H9 (cell line): ENCODE data around the gene DRGX. TPM values are rescaled to one million over a fixed set of nuclear protein-coding genes. Genes with fewer than 3 reads are reported as not detected.

Experiments used
- DNase-seq: peaks from one replicate; pipeline ENCODE4 v3.0.0-alpha.2; 2017
- H2AFZ ChIP-seq: one replicate; pipeline ENCODE4 v1.6.1; 2013; ENCODE audit warnings: mild to moderate bottlenecking, low read length, control low read depth, moderate library complexity
- H2AK5ac ChIP-seq: 2 replicates; pipeline ENCODE4 v1.6.1; 2013; ENCODE audit warnings: low read length, control low read depth, mixed read lengths; ENCODE audit not compliant: insufficient read length
- H2BK120ac ChIP-seq: one replicate; pipeline ENCODE4 v1.6.1; 2013; ENCODE audit warnings: low read depth, mild to moderate bottlenecking, low read length, control low read depth, inconsistent platforms; ENCODE audit not compliant: poor library complexity, severe bottlenecking
- H2BK12ac ChIP-seq: 2 replicates; pipeline ENCODE4 v1.6.1; 2013; ENCODE audit warnings: low read length, control low read depth, mixed read lengths, low read depth; ENCODE audit not compliant: insufficient read length
- H2BK15ac ChIP-seq: 2 replicates; pipeline ENCODE4 v1.6.1; 2013; ENCODE audit warnings: low read depth, low read length, control low read depth
- H2BK20ac ChIP-seq: one replicate; pipeline ENCODE4 v1.6.1; 2013; ENCODE audit warnings: low read depth, mild to moderate bottlenecking, low read length, control low read depth, inconsistent platforms; ENCODE audit not compliant: poor library complexity, severe bottlenecking
- H2BK5ac ChIP-seq: 2 replicates; pipeline ENCODE4 v1.6.1; 2013; ENCODE audit warnings: low read length, control low read depth, mixed read lengths; ENCODE audit not compliant: insufficient read length
- H3K14ac ChIP-seq: 2 replicates; pipeline ENCODE4 v1.6.1; 2013; ENCODE audit warnings: low read length, control low read depth; ENCODE audit not compliant: insufficient read depth
- H3K18ac ChIP-seq: 2 replicates; pipeline ENCODE4 v1.6.1; 2013; ENCODE audit warnings: low read depth, mild to moderate bottlenecking, mixed read lengths, low read length, control low read depth; ENCODE audit not compliant: insufficient read length
- H3K23ac ChIP-seq: 2 replicates; pipeline ENCODE4 v1.6.1; 2013; ENCODE audit warnings: low read length, control low read depth, mixed read lengths, low read depth; ENCODE audit not compliant: insufficient read length
- H3K23me2 ChIP-seq: 2 replicates; pipeline ENCODE4 v1.6.1; 2013; ENCODE audit warnings: low read depth, mild to moderate bottlenecking, mixed read lengths, low read length, control low read depth; ENCODE audit not compliant: insufficient read length, poor library complexity, severe bottlenecking
- H3K27ac ChIP-seq: 2 replicates; pipeline ENCODE4 v1.5.1; 2013; ENCODE audit warnings: low read length, control low read depth, mixed read lengths, low read depth; ENCODE audit not compliant: insufficient read length
- H3K27me3 ChIP-seq: 2 replicates; pipeline ENCODE4 v1.6.1; 2013; ENCODE audit warnings: low read length, control low read depth, inconsistent platforms; ENCODE audit not compliant: insufficient read depth
- H3K4ac ChIP-seq: 2 replicates; pipeline ENCODE4 v1.6.1; 2013; ENCODE audit warnings: low read depth, mild to moderate bottlenecking, control low read depth, inconsistent platforms, low read length, moderate library complexity
- H3K4me1 ChIP-seq: 2 replicates; pipeline ENCODE4 v1.6.1; 2013; ENCODE audit warnings: low read length, control low read depth, inconsistent platforms; ENCODE audit not compliant: insufficient read depth
- H3K4me2 ChIP-seq: 2 replicates; pipeline ENCODE4 v1.6.1; 2013; ENCODE audit warnings: low read length, control low read depth, mixed read lengths; ENCODE audit not compliant: insufficient read length, insufficient read depth
- H3K56ac ChIP-seq: 2 replicates; pipeline ENCODE4 v1.6.1; 2013; ENCODE audit warnings: low read depth, mild to moderate bottlenecking, mixed read lengths, low read length, control low read depth; ENCODE audit not compliant: insufficient read length
- H3K79me1 ChIP-seq: 2 replicates; pipeline ENCODE4 v1.6.1; 2013; ENCODE audit warnings: low read depth, mild to moderate bottlenecking, moderate library complexity, low read length, control low read depth, inconsistent platforms; ENCODE audit not compliant: insufficient read depth, poor library complexity, severe bottlenecking
- H3K79me2 ChIP-seq: 2 replicates; pipeline ENCODE4 v1.6.1; 2013; ENCODE audit warnings: low read length, control low read depth, inconsistent platforms; ENCODE audit not compliant: insufficient read depth
- H3K9ac ChIP-seq: 2 replicates; pipeline ENCODE4 v1.6.1; 2013; ENCODE audit warnings: low read length, control low read depth, mixed read lengths; ENCODE audit not compliant: insufficient read length; ENCODE audit errors: extremely low read depth
- H3K9me3 ChIP-seq: one replicate; pipeline ENCODE4 v1.6.1; 2013; ENCODE audit warnings: low read depth, low read length, inconsistent platforms; ENCODE audit not compliant: control insufficient read depth
- H3T11ph ChIP-seq: one replicate; pipeline ENCODE4 v1.6.1; 2013; ENCODE audit warnings: mild to moderate bottlenecking, low read length, control low read depth, inconsistent platforms
- H4K20me1 ChIP-seq: one replicate; pipeline ENCODE4 v1.6.1; 2013; ENCODE audit not compliant: control insufficient read depth, insufficient read length, insufficient read depth
- H4K5ac ChIP-seq: 2 replicates; pipeline ENCODE4 v1.6.1; 2013; ENCODE audit warnings: low read depth, mild to moderate bottlenecking, mixed read lengths, low read length, control low read depth; ENCODE audit not compliant: insufficient read length
- H4K8ac ChIP-seq: replicated peaks from 2 replicates; pipeline ENCODE4 v1.6.1; 2013; ENCODE audit warnings: low read length, control low read depth, mixed read lengths, low read depth; ENCODE audit not compliant: insufficient read length
- H4K91ac ChIP-seq: 2 replicates; pipeline ENCODE4 v1.6.1; 2013; ENCODE audit warnings: low read depth, mild to moderate bottlenecking, moderate library complexity, mixed read lengths, low read length, control low read depth; ENCODE audit not compliant: insufficient read length
- H3K27ac Mint-ChIP-seq, 3 experiments: 2 replicates in 2 of 3; 3 replicates in 1 of 3; pipeline ENCODE4 v1.8.0; 2020 to 2021; ENCODE audit warnings: mixed read lengths in 3 of 3, mild to moderate bottlenecking in 1 of 3, moderate library complexity in 1 of 3
- H3K27me3 Mint-ChIP-seq: 2 replicates; pipeline ENCODE4 v1.8.0; 2021; ENCODE audit warnings: low read depth, mild to moderate bottlenecking, moderate library complexity, mixed read lengths
- H3K36me3 Mint-ChIP-seq, 3 experiments: 2 replicates in 2 of 3; 3 replicates in 1 of 3; pipeline ENCODE4 v1.8.0; 2020 to 2021; ENCODE audit warnings: low read depth in 3 of 3, mixed read lengths in 3 of 3; ENCODE audit not compliant: insufficient read depth in 1 of 3
- H3K4me1 Mint-ChIP-seq, 2 experiments: 2 replicates each; pipeline ENCODE4 v1.8.0; 2020; ENCODE audit warnings: mixed read lengths in 2 of 2
- H3K4me3 Mint-ChIP-seq, 2 experiments: 2 replicates in 1 of 2; 3 replicates in 1 of 2; pipeline ENCODE4 v1.8.0; 2020 to 2021; ENCODE audit warnings: mild to moderate bottlenecking in 2 of 2, mixed read lengths in 2 of 2, moderate library complexity in 1 of 2
- H3K9me3 Mint-ChIP-seq, 2 experiments: 2 replicates in 1 of 2; 3 replicates in 1 of 2; pipeline ENCODE4 v1.8.0; 2020; ENCODE audit warnings: mild to moderate bottlenecking in 2 of 2, mixed read lengths in 2 of 2, moderate library complexity in 1 of 2
- WGBS: extraction: QIAGEN DNeasy Blood & Tissue Kit; methylation state at CpG from one replicate; pipeline ENCODE4 v1.1.7; 2013; ENCODE audit warnings: missing lambda C conversion rate, low lambda C conversion rate, mixed read lengths; ENCODE audit not compliant: insufficient read length; ENCODE audit errors: extremely low coverage; 5-methylcytosine and 5-hydroxymethylcytosine counted together
- total RNA-seq: library from RNA; stranded (reverse); gene quantifications from 2 replicates; pipeline ENCODE4 v1.2.1, GENCODE V29; 2021
- TF ChIP-seq, protein P1 (sequence below): fragments of 200-600 bp; sonication (generic); conservative IDR thresholded peaks from 3 replicates; pipeline ENCODE4 v1.8.0; 2021; ENCODE audit warnings: antibody characterized with exemption, mild to moderate bottlenecking

Gene DRGX
- total RNA-seq, 1 experiment from 2014 or later, result not detected

GRCh38 chr10:49328401-49329145 lies 67.3 kb downstream of the DRGX start:
- H2BK5ac ChIP-seq, result no peak overlapping the region
- H3K4ac ChIP-seq, result no peak overlapping the region
- no peaks in the 10 kb centered on the region for H3K23me2 ChIP-seq
- no peak overlapping the region for H2BK120ac ChIP-seq
- Mint-ChIP-seq H3K4me3 (no peak overlapping the region), H3K27me3 (peaks cover 15% of the 10 kb centered on the region), H3K4me1 (peaks cover 4 to 6% of the 10 kb centered on the region in 2 experiments), H3K9me3 (no peaks in the 10 kb centered on the region; a peak in 1 of 5 replicates), H3K36me3 (no peaks in the 10 kb centered on the region), H3K27ac (no peak overlapping the region)
- H3K9me3 ChIP-seq, result no peaks in the 10 kb centered on the region
- no peak overlapping the region for H3K9ac ChIP-seq
- no peak overlapping the region for H3K23ac ChIP-seq
- H3K27ac ChIP-seq, result no peak overlapping the region
- H2BK20ac ChIP-seq, result no peak overlapping the region
- no peaks in the 10 kb centered on the region for H3K79me1 ChIP-seq
- H3K56ac ChIP-seq, result no peak overlapping the region
- H3K18ac ChIP-seq, result no peak overlapping the region
- H2AFZ ChIP-seq, result no peak overlapping the region
- no CpG with 5 or more reads among the region's 9 CpGs for WGBS
- H3T11ph ChIP-seq, result no peak overlapping the region
- no peak overlapping the region for H3K14ac ChIP-seq
- no peak overlapping the region for H4K91ac ChIP-seq
- H4K20me1 ChIP-seq, result no peaks in the 10 kb centered on the region
- H2AK5ac ChIP-seq, result no peak overlapping the region
- no peak overlapping the region for H3K4me2 ChIP-seq
- no peaks in the 10 kb centered on the region for H3K79me2 ChIP-seq
- no peak for DNase-seq
- H3K4me1 ChIP-seq, result no peaks in the 10 kb centered on the region
- H2BK12ac ChIP-seq, result no peak overlapping the region
- H4K5ac ChIP-seq, result no peak overlapping the region
- TF ChIP-seq, protein P1, sequence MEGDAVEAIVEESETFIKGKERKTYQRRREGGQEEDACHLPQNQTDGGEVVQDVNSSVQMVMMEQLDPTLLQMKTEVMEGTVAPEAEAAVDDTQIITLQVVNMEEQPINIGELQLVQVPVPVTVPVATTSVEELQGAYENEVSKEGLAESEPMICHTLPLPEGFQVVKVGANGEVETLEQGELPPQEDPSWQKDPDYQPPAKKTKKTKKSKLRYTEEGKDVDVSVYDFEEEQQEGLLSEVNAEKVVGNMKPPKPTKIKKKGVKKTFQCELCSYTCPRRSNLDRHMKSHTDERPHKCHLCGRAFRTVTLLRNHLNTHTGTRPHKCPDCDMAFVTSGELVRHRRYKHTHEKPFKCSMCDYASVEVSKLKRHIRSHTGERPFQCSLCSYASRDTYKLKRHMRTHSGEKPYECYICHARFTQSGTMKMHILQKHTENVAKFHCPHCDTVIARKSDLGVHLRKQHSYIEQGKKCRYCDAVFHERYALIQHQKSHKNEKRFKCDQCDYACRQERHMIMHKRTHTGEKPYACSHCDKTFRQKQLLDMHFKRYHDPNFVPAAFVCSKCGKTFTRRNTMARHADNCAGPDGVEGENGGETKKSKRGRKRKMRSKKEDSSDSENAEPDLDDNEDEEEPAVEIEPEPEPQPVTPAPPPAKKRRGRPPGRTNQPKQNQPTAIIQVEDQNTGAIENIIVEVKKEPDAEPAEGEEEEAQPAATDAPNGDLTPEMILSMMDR, result no peak
- H4K8ac ChIP-seq, result no peak overlapping the region
- H3K27me3 ChIP-seq, result no peaks in the 10 kb centered on the region
- no peak overlapping the region for H2BK15ac ChIP-seq
